H1 (cell line): ENCODE data around the gene ADCY1. TPM values are rescaled to one million over a fixed set of nuclear protein-coding genes. Genes with fewer than 3 reads are reported as not detected.

Experiments used
- CTCF ChIA-PET: fragments of 300-600 bp; sonication (Branson Sonifier 250); formaldehyde crosslinking; loops from one replicate; lab custom pipeline; 2021; ENCODE audit not compliant: partially characterized antibody; lab: Charles Lee
- POLR2A ChIA-PET: fragments of 300-600 bp; sonication (Branson Sonifier 250); formaldehyde crosslinking; loops from one replicate; lab custom pipeline; 2021; ENCODE audit warnings: inconsistent platforms; ENCODE audit not compliant: partially characterized antibody; lab: Charles Lee
- DNase-seq, 2 experiments: peaks; one replicate each; pipeline versions ENCODE4 v3.0.0 to v3.0.0-alpha.2; 2010 to 2022; ENCODE audit warnings: low spot score in 2 of 2, low read depth in 1 of 2, mixed read lengths in 1 of 2
- FAIRE-seq: peaks from 2 replicates; lab custom pipeline; 2011; peaks lifted over from hg19 to GRCh38; lab: Jason Lieb, UNC
- H2AFZ ChIP-seq: 2 replicates; pipeline ENCODE4 v1.8.1; 2012; ENCODE audit warnings: low read length, inconsistent platforms
- H2AK5ac ChIP-seq: 2 replicates; pipeline ENCODE4 v1.6.1; 2013; ENCODE audit warnings: low read depth, low read length
- H2BK120ac ChIP-seq: replicated peaks from 2 replicates; pipeline ENCODE3; 2013; ENCODE audit warnings: low read depth, low read length, inconsistent platforms
- H2BK12ac ChIP-seq: 2 replicates; pipeline ENCODE4 v1.6.1; 2013; ENCODE audit warnings: low read depth, low read length
- H2BK15ac ChIP-seq: 2 replicates; pipeline ENCODE4 v1.6.1; 2013; ENCODE audit warnings: low read length
- H2BK20ac ChIP-seq: 2 replicates; pipeline ENCODE4 v1.6.1; 2013; ENCODE audit warnings: low read length
- H2BK5ac ChIP-seq: 2 replicates; pipeline ENCODE4 v1.6.1; 2013; ENCODE audit warnings: low read depth, low read length
- H3K14ac ChIP-seq: 2 replicates; pipeline ENCODE4 v1.6.1; 2013; ENCODE audit warnings: inconsistent platforms; ENCODE audit not compliant: insufficient read length
- H3K18ac ChIP-seq: 2 replicates; pipeline ENCODE4 v1.6.1; 2013; ENCODE audit warnings: low read length; ENCODE audit errors: extremely low read depth
- H3K23ac ChIP-seq: 2 replicates; pipeline ENCODE4 v1.6.1; 2013; ENCODE audit warnings: inconsistent platforms; ENCODE audit not compliant: insufficient read length
- H3K23me2 ChIP-seq: 2 replicates; pipeline ENCODE4 v1.6.1; 2013; ENCODE audit warnings: low read depth, low read length
- H3K27ac ChIP-seq: 2 replicates; pipeline ENCODE4 v1.6.1; 2011; ENCODE audit warnings: low read depth, low read length, inconsistent platforms
- H3K27me3 ChIP-seq, 4 experiments: replicated peaks in 1 of 4; 1 replicate in 1 of 4; 2 replicates in 3 of 4; pipeline versions ENCODE4 v1.6.1 to v1.8.1; 2011 to 2013; ENCODE audit warnings: low read length in 3 of 4, mild to moderate bottlenecking in 3 of 4, inconsistent platforms in 2 of 4, mixed read lengths in 2 of 4, moderate library complexity in 1 of 4; ENCODE audit not compliant: control insufficient read depth in 3 of 4, insufficient read depth in 3 of 4; ENCODE audit errors: extremely low read depth in 1 of 4
- H3K36me3 ChIP-seq, 4 experiments: 2 replicates each; pipeline versions ENCODE4 v1.6.1 to v1.8.1; 2011 to 2013; ENCODE audit warnings: mild to moderate bottlenecking in 4 of 4, low read length in 3 of 4, moderate library complexity in 2 of 4, control low read depth in 1 of 4, inconsistent platforms in 1 of 4; ENCODE audit not compliant: insufficient read depth in 4 of 4, control insufficient read depth in 2 of 4
- H3K4ac ChIP-seq: replicated peaks from 2 replicates; pipeline ENCODE3; 2013; ENCODE audit warnings: low read length, low read depth, mixed read lengths, inconsistent platforms; ENCODE audit not compliant: insufficient read length
- H3K4me1 ChIP-seq, 4 experiments: replicated peaks in 1 of 4; 1 replicate in 1 of 4; 2 replicates in 3 of 4; pipeline versions ENCODE4 v1.6.1 to v1.8.1; 2011 to 2013; ENCODE audit warnings: low read length in 3 of 4, inconsistent platforms in 2 of 4, mixed read lengths in 1 of 4; ENCODE audit not compliant: insufficient read depth in 4 of 4, control insufficient read depth in 3 of 4
- H3K4me2 ChIP-seq, 2 experiments: 2 replicates each; pipeline versions ENCODE4 v1.6.1 to v1.8.1; 2011 to 2013; ENCODE audit warnings: low read depth in 2 of 2, low read length in 2 of 2, control low read depth in 1 of 2, inconsistent platforms in 1 of 2, mild to moderate bottlenecking in 1 of 2; ENCODE audit not compliant: insufficient read depth in 1 of 2
- H3K4me3 ChIP-seq, 4 experiments: fragments of 200-600, 300-600 bp in 1 of 4; sonication (generic), shearing (Covaris generic), sonication (Bioruptor Twin) in 1 of 4; 2 replicates each; pipeline versions ENCODE4 v1.5.1 to v1.8.1; 2011 to 2016; ENCODE audit warnings: low read length in 4 of 4, low read depth in 3 of 4, control low read depth in 2 of 4, inconsistent platforms in 2 of 4, mild to moderate bottlenecking in 2 of 4, mixed read lengths in 1 of 4, moderate library complexity in 1 of 4; ENCODE audit not compliant: insufficient read depth in 2 of 4; ENCODE audit errors: extremely low read depth in 1 of 4
- H3K56ac ChIP-seq: replicated peaks from 2 replicates; pipeline ENCODE3; 2013; ENCODE audit warnings: low read depth, mild to moderate bottlenecking, mixed read lengths, low read length, inconsistent platforms; ENCODE audit not compliant: insufficient read length
- H3K79me1 ChIP-seq: 2 replicates; pipeline ENCODE4 v1.6.1; 2013; ENCODE audit warnings: low read depth, low read length, control low read depth
- H3K79me2 ChIP-seq, 2 experiments: 2 replicates each; pipeline versions ENCODE4 v1.6.1 to v1.8.1; 2012 to 2013; ENCODE audit warnings: low read length in 2 of 2, mild to moderate bottlenecking in 2 of 2, inconsistent platforms in 1 of 2; ENCODE audit not compliant: insufficient read depth in 2 of 2, control insufficient read depth in 1 of 2
- H3K9ac ChIP-seq, 4 experiments: replicated peaks in 1 of 4; 1 replicate in 1 of 4; 2 replicates in 3 of 4; pipeline versions ENCODE4 v1.6.1 to v1.8.1; 2011 to 2013; ENCODE audit warnings: low read depth in 3 of 4, low read length in 3 of 4, control low read depth in 2 of 4, mild to moderate bottlenecking in 2 of 4, moderate library complexity in 2 of 4, inconsistent platforms in 1 of 4; ENCODE audit errors: extremely low read depth in 1 of 4
- H3K9me3 ChIP-seq, 2 experiments: 2 replicates each; pipeline versions ENCODE4 v1.6.1 to v1.8.1; 2012 to 2013; ENCODE audit warnings: mild to moderate bottlenecking in 2 of 2, moderate library complexity in 2 of 2, control low read depth in 1 of 2, inconsistent platforms in 1 of 2, low read depth in 1 of 2, low read length in 1 of 2, mixed read lengths in 1 of 2; ENCODE audit not compliant: insufficient read depth in 2 of 2
- H4K20me1 ChIP-seq, 2 experiments: replicated peaks in 1 of 2; 2 replicates each; pipeline versions ENCODE3 to v1.8.1; 2011 to 2013; ENCODE audit warnings: inconsistent platforms in 2 of 2, low read length in 2 of 2, mild to moderate bottlenecking in 1 of 2; ENCODE audit not compliant: insufficient read depth in 2 of 2, control insufficient read depth in 1 of 2
- H4K5ac ChIP-seq: 2 replicates; pipeline ENCODE4 v1.6.1; 2013; ENCODE audit warnings: low read length, low read depth, mixed read lengths, inconsistent platforms; ENCODE audit not compliant: insufficient read length
- H4K8ac ChIP-seq: 2 replicates; pipeline ENCODE4 v1.8.0; 2013; ENCODE audit warnings: mild to moderate bottlenecking, moderate library complexity, low read length, inconsistent platforms; ENCODE audit not compliant: insufficient read depth; ENCODE audit errors: extremely low read depth
- H4K91ac ChIP-seq: replicated peaks from 2 replicates; pipeline ENCODE3; 2013; ENCODE audit warnings: low read length, mixed read lengths, inconsistent platforms; ENCODE audit not compliant: insufficient read length
- BACH1 ChIP-seq: IDR thresholded peaks from 2 replicates; pipeline ENCODE4 v1.6.1; 2012; ENCODE audit warnings: low read length, improper control_type of control experiment
- BCL11A ChIP-seq, 2 experiments: IDR thresholded peaks; one replicate each; pipeline ENCODE4 v1.6.1; 2011; ENCODE audit warnings: low read depth in 2 of 2, low read length in 2 of 2, mild to moderate bottlenecking in 2 of 2
- CBX5 ChIP-seq: fragments of 300-800, 300-1000 bp; sonication (generic); IDR thresholded peaks from 2 replicates; pipeline ENCODE4 v1.7.1; 2016; ENCODE audit warnings: antibody characterized with exemption, low read length, low read depth
- CEBPB ChIP-seq: IDR thresholded peaks from 2 replicates; pipeline ENCODE4 v1.6.1; 2012; ENCODE audit warnings: low read depth, low read length
- CHD1 ChIP-seq: IDR thresholded peaks from 2 replicates; pipeline ENCODE4 v1.6.1; 2012; ENCODE audit warnings: low read depth, low read length, improper control_type of control experiment
- CHD2 ChIP-seq: IDR thresholded peaks from 2 replicates; pipeline ENCODE4 v1.6.1; 2012; ENCODE audit warnings: low read length, improper control_type of control experiment
- EZH2 ChIP-seq: fragments of 200-600 bp; sonication (generic); IDR thresholded peaks from 2 replicates; pipeline ENCODE4 v1.7.1; 2012; ENCODE audit warnings: low read depth, mild to moderate bottlenecking, moderate library complexity, low read length, inconsistent platforms; ENCODE audit not compliant: severe bottlenecking
- KDM1A ChIP-seq: fragments of 200-600, 300-600 bp; sonication (generic); IDR thresholded peaks from 2 replicates; pipeline ENCODE4 v1.7.1; 2016; ENCODE audit warnings: mild to moderate bottlenecking, low read length, borderline replicate concordance
- KDM4A ChIP-seq: IDR thresholded peaks from one replicate; pipeline ENCODE4 v1.7.1; 2012; ENCODE audit warnings: low read depth, mild to moderate bottlenecking, moderate library complexity, low read length, inconsistent platforms; ENCODE audit not compliant: severe bottlenecking
- RAD21 ChIP-seq, 2 experiments: IDR thresholded peaks in 1 of 2; conservative IDR thresholded peaks in 1 of 2; 2 replicates each; pipeline ENCODE4 v1.6.1; 2011; ENCODE audit warnings: low read depth in 2 of 2, low read length in 2 of 2, improper control_type of control experiment in 1 of 2, inconsistent platforms in 1 of 2, mild to moderate bottlenecking in 1 of 2, moderate library complexity in 1 of 2
- SP2 ChIP-seq: IDR thresholded peaks from 2 replicates; pipeline ENCODE4 v1.6.1; 2012; ENCODE audit warnings: mild to moderate bottlenecking, low read length, inconsistent platforms
- SRF ChIP-seq: IDR thresholded peaks from 2 replicates; pipeline ENCODE4 v1.6.1; 2011; ENCODE audit warnings: mild to moderate bottlenecking, low read depth, low read length, moderate library complexity
- TBP ChIP-seq: IDR thresholded peaks from 2 replicates; pipeline ENCODE4 v1.6.1; 2011; ENCODE audit warnings: low read depth, low read length, improper control_type of control experiment
- TCF12 ChIP-seq: IDR thresholded peaks from 2 replicates; pipeline ENCODE4 v1.6.1; 2011; ENCODE audit warnings: low read depth, mild to moderate bottlenecking, low read length
- YY1 ChIP-seq: IDR thresholded peaks from 2 replicates; pipeline ENCODE4 v1.6.1; 2011; ENCODE audit warnings: low read depth, mild to moderate bottlenecking, low read length
- polyA plus RNA-seq, 7 experiments: library from polyadenylated mRNA; depleted of rRNA in 3 of 7; stranded (reverse) in 5 of 7; unstranded in 2 of 7; fragments of >200 nt in 5 of 7; fragments of 200-250 nt in 2 of 7; gene quantifications; 1 replicate in 5 of 7; 2 replicates in 1 of 7; 4 replicates in 1 of 7; pipeline versions ENCODE4 v1.2.1 to v1.2.3, GENCODE V29; 2011 to 2013; ENCODE audit warnings: missing spikeins in 2 of 7, mixed read lengths in 2 of 7
- total RNA-seq: library from RNA; stranded (reverse); fragmentation: NEBNext Ultra II Directional; extraction: Animal tissue kit (Norgen Biotek cat#: 25700); gene quantifications from 2 replicates; pipeline ENCODE4 v1.2.1, GENCODE V29; 2021
- TF ChIP-seq, protein P1 (sequence below): IDR thresholded peaks from 2 replicates; pipeline ENCODE4 v1.6.1; 2011; ENCODE audit warnings: low read length, improper control_type of control experiment

ADCY1 gene
- total and polyA plus RNA-seq, 2 of the 8 experiments (the other 6 are each of a cell fraction or from before 2014, with no cell fraction given), result 7.9 to 26.9 TPM

DNA sequence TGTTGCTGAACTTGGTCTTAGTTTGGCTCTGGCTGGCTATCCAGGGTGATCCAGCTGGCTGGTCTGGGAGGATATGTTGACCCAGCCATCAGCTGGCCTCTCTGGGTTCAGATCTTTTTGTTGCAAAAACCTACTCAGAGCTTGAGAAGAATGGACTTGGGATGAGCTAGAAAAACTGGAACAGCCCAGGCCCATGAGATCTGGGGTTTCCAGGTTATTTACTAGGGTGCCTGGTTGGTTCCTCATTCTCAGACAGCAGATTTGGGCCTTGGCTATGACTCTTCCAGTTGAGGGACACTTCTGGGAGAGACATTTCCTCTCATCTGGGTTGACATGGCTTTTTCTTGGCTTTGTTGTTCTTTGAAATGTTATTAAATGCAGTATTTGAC lies 116.6 kb downstream of the ADCY1 start:
- Histone ChIP-seq H4K91ac (no peak overlapping the region), H4K20me1 (peaks cover 0 to 2% of the 10 kb centered on the region in 2 experiments), H3K4ac (no peak overlapping the region), H2BK12ac (no peak overlapping the region), H2BK5ac (no peak overlapping the region), H3K4me3 (no peak overlapping the region), H3K79me1 (peaks cover 3% of the 10 kb centered on the region; the same call in 1 of the 2 replicates), H3K9me3 (no peaks in the 10 kb centered on the region), H4K5ac (no peak overlapping the region), H4K8ac (no peak overlapping the region), H2AK5ac (no peak overlapping the region), H2BK15ac (no peak overlapping the region), H3K79me2 (no peaks in the 10 kb centered on the region), H3K23me2 (no peaks in the 10 kb centered on the region), H3K4me1 (no peaks in the 10 kb centered on the region), H2AFZ (no peak overlapping the region), H2BK20ac (no peak overlapping the region)
- TF ChIP-seq KDM4A (no peak), TBP (no peak), CHD1 (no peak), CBX5 (no peak), BCL11A (IDR thresholded peaks at IDR 0.05; ENCODE audit: low read depth in 2 of 2, low read length in 2 of 2) (no peak), BACH1 (no peak), KDM1A (no peak), CHD2 (no peak), YY1 (no peak), SRF (no peak), SP2 (no peak), RAD21 (IDR thresholded peaks at IDR 0.05 in 1 of 2, conservative IDR thresholded peaks at IDR 0.05 in 1 of 2; ENCODE audit: low read depth in 2 of 2, low read length in 2 of 2) (no peak), CEBPB (no peak), EZH2 (no peak), TCF12 (no peak)
- TF ChIP-seq, protein P1, sequence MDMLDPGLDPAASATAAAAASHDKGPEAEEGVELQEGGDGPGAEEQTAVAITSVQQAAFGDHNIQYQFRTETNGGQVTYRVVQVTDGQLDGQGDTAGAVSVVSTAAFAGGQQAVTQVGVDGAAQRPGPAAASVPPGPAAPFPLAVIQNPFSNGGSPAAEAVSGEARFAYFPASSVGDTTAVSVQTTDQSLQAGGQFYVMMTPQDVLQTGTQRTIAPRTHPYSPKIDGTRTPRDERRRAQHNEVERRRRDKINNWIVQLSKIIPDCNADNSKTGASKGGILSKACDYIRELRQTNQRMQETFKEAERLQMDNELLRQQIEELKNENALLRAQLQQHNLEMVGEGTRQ, result no peak
- TF ChIP-seq, all 59 proteins: peak for 0
- H3K14ac ChIP-seq, result no peak overlapping the region
- DNase-seq (no peak), FAIRE-seq (no peak)
- H2BK120ac ChIP-seq, result no peak overlapping the region
- ChIA-PET POLR2A (no interaction called here), CTCF (no interaction called here)
- no peak overlapping the region for H3K27ac ChIP-seq
- H3K9ac ChIP-seq, result no peak overlapping the region
- peaks cover 0 to 8% (median 6%) of the 10 kb centered on the region in 4 experiments; a peak in 5 of 8 replicates for H3K36me3 ChIP-seq
- no peak overlapping the region for H3K18ac ChIP-seq
- no peak overlapping the region for H3K23ac ChIP-seq
- no peak overlapping the region for H3K56ac ChIP-seq
- H3K27me3 ChIP-seq, result no peaks in the 10 kb centered on the region
- no peak overlapping the region for H3K4me2 ChIP-seq
